Endothelial cell of umbilical vein (primary cell): ENCODE results near the gene BCL2. TPM values are rescaled to one million over a fixed set of nuclear protein-coding genes. Genes with fewer than 3 reads are reported as not detected.
A peak's percentile ranks its signal among the peaks of the same experiment; 100 is the strongest.

Experiments used
- BruUV-seq: library from RNA; stranded (reverse); fragments of 400-500 nt; replicated peaks from 2 replicates; lab custom pipeline; 2021; lab: Mats Ljungman, UMichigan
- CTCF ChIA-PET: fragments of 300-600, 350-600 bp; sonication (Branson Sonifier 250); formaldehyde crosslinking; loops from one replicate; lab custom pipeline; 2021; ENCODE audit warnings: antibody characterized with exemption, inconsistent platforms; lab: Charles Lee
- POLR2A ChIA-PET: fragments of 300-600, 350-600 bp; sonication (Branson Sonifier 250); formaldehyde crosslinking; loops from one replicate; lab custom pipeline; 2021; ENCODE audit warnings: antibody characterized with exemption, inconsistent platforms; lab: Charles Lee
- DNase-seq: peaks from one replicate; pipeline ENCODE4 v3.0.0-alpha.2; 2011; ENCODE audit warnings: low read depth, low spot score
- FAIRE-seq: peaks from 2 replicates; lab custom pipeline; 2011; peaks lifted over from hg19 to GRCh38; lab: Jason Lieb, UNC
- H2AFZ ChIP-seq: 2 replicates; pipeline ENCODE4 v1.6.0; 2012; ENCODE audit warnings: low read depth, low read length, control low read depth, inconsistent platforms
- H3K27ac ChIP-seq: 2 replicates; pipeline ENCODE4 v1.5.1; 2011; ENCODE audit warnings: low read depth, mild to moderate bottlenecking, control low read depth, low read length, moderate library complexity; ENCODE audit not compliant: insufficient read depth
- H3K27me3 ChIP-seq, 2 experiments: 2 replicates each; pipeline versions ENCODE4 v1.6.0 to v1.6.1; 2011; ENCODE audit warnings: low read length in 2 of 2, mixed read lengths in 1 of 2; ENCODE audit not compliant: control insufficient read depth in 2 of 2, insufficient read depth in 2 of 2
- H3K36me3 ChIP-seq, 2 experiments: 2 replicates in 1 of 2; 3 replicates in 1 of 2; pipeline ENCODE4 v1.5.1; 2011; ENCODE audit warnings: low read length in 2 of 2, mild to moderate bottlenecking in 1 of 2, moderate library complexity in 1 of 2; ENCODE audit not compliant: control insufficient read depth in 2 of 2, insufficient read depth in 2 of 2; ENCODE audit errors: extremely low read depth in 1 of 2
- H3K4me1 ChIP-seq: 3 replicates; pipeline ENCODE4 v1.5.1; 2011; ENCODE audit warnings: mild to moderate bottlenecking, low read length; ENCODE audit not compliant: control insufficient read depth, insufficient read depth; ENCODE audit errors: extremely low read depth
- H3K4me2 ChIP-seq: 2 replicates; pipeline ENCODE4 v1.6.1; 2011; ENCODE audit warnings: low read length, control low read depth, mixed read lengths; ENCODE audit not compliant: insufficient read depth
- H3K4me3 ChIP-seq, 3 experiments: fragments of 200-600 bp in 1 of 3; sonication (generic), shearing (Covaris generic) in 1 of 3; replicated peaks in 1 of 3; 2 replicates each; pipeline ENCODE4 v1.5.1; 2011 to 2016; ENCODE audit warnings: control low read depth in 3 of 3, low read length in 3 of 3, mild to moderate bottlenecking in 2 of 3, inconsistent platforms in 1 of 3, low read depth in 1 of 3, moderate library complexity in 1 of 3; ENCODE audit not compliant: insufficient read depth in 1 of 3
- H3K79me2 ChIP-seq: 2 replicates; pipeline ENCODE4 v1.6.0; 2012; ENCODE audit warnings: low read length, inconsistent platforms; ENCODE audit not compliant: control insufficient read depth, insufficient read depth
- H3K9ac ChIP-seq: replicated peaks from 2 replicates; pipeline ENCODE3; 2011; ENCODE audit warnings: low read length, control low read depth; ENCODE audit not compliant: insufficient read depth; ENCODE audit errors: extremely low read depth
- H3K9me1 ChIP-seq: replicated peaks from 3 replicates; pipeline ENCODE4 v1.6.0; 2011; ENCODE audit warnings: mild to moderate bottlenecking, low read length; ENCODE audit not compliant: control insufficient read depth, insufficient read depth; ENCODE audit errors: extremely low read depth
- H3K9me3 ChIP-seq: replicated peaks from 2 replicates; pipeline ENCODE4 v1.5.1; 2012; ENCODE audit warnings: low read length, inconsistent platforms; ENCODE audit not compliant: control insufficient read depth, insufficient read depth
- H4K20me1 ChIP-seq: replicated peaks from 2 replicates; pipeline ENCODE3; 2011; ENCODE audit warnings: mild to moderate bottlenecking, low read length; ENCODE audit not compliant: control insufficient read depth, insufficient read depth; ENCODE audit errors: extremely low read depth
- EZH2 ChIP-seq: IDR thresholded peaks from 2 replicates; pipeline ENCODE4 v1.6.1; 2012; ENCODE audit warnings: borderline replicate concordance, low read depth, mild to moderate bottlenecking, moderate library complexity, low read length, inconsistent platforms; ENCODE audit not compliant: severe bottlenecking
- FOS ChIP-seq: IDR thresholded peaks from 2 replicates; pipeline ENCODE4 v1.6.1; 2011; ENCODE audit warnings: mild to moderate bottlenecking, low read length, moderate library complexity, borderline replicate concordance; ENCODE audit not compliant: insufficient read depth
- GATA2 ChIP-seq: IDR thresholded peaks from 2 replicates; pipeline ENCODE4 v1.7.0; 2011; ENCODE audit warnings: low read depth, mild to moderate bottlenecking, moderate library complexity, mixed read lengths, low read length; ENCODE audit not compliant: insufficient read length, insufficient read depth
- JUN ChIP-seq: IDR thresholded peaks from 2 replicates; pipeline ENCODE4 v1.6.1; 2011; ENCODE audit warnings: borderline replicate concordance, low read depth; ENCODE audit not compliant: insufficient read length, insufficient read depth
- MYC ChIP-seq: IDR thresholded peaks from one replicate; pipeline ENCODE4 v1.6.1; 2011; ENCODE audit warnings: mild to moderate bottlenecking, low read depth, low read length
- POLR2A ChIP-seq: IDR thresholded peaks from 2 replicates; pipeline ENCODE4 v1.6.1; 2012; ENCODE audit warnings: low read depth, mild to moderate bottlenecking, control low read depth, low read length
- POLR2AphosphoS5 ChIP-seq: IDR thresholded peaks from 2 replicates; pipeline ENCODE4 v1.6.1; 2012; ENCODE audit warnings: low read depth, mild to moderate bottlenecking, control low read depth, low read length, moderate library complexity; ENCODE audit not compliant: insufficient read depth
- dilution Hi-C: fragments of 300-500 bp; cut with MboI; formaldehyde crosslinking; loops from one replicate; pipeline ENCODE4 v1.15.0; 2019; ENCODE audit warnings: low sequenced_read_pairs; ENCODE audit not compliant: extremely low pct_ligation_motif_present
- intact Hi-C: fragments of 100-400 bp; cut with micrococcal nuclease; formaldehyde crosslinking; loops from one replicate; pipeline ENCODE4 v1.10.0; 2022
- polyA plus RNA-seq, 4 experiments: library from polyadenylated mRNA; depleted of rRNA in 3 of 4; stranded (reverse) in 3 of 4; unstranded in 1 of 4; fragments of >200 nt; gene quantifications; 2 replicates each; pipeline versions ENCODE4 v1.2.1 to v1.2.3, GENCODE V29; 2011 to 2012; ENCODE audit warnings: missing spikeins in 1 of 4
- total RNA-seq: library from RNA; stranded (reverse); gene quantifications from 2 replicates; pipeline ENCODE4 v1.2.3, GENCODE V29; 2021
- TF ChIP-seq, protein P1 (sequence below): IDR thresholded peaks from 2 replicates; pipeline ENCODE4 v1.6.1; 2011; ENCODE audit not compliant: insufficient read depth, insufficient read length
- TF ChIP-seq, protein P2 (sequence below), 2 donors: IDR thresholded peaks; 1 replicate in 1 of 2; 2 replicates in 1 of 2; pipeline ENCODE4 v1.5.1; 2011; ENCODE audit warnings: low read length in 2 of 2, mild to moderate bottlenecking in 2 of 2, moderate library complexity in 2 of 2, control low read depth in 1 of 2, inconsistent platforms in 1 of 2, low read depth in 1 of 2; ENCODE audit not compliant: insufficient read depth in 1 of 2; ENCODE audit errors: extremely low read depth in 1 of 2

BCL2 gene
- total and polyA plus RNA-seq, 2 donors (not counting 3 experiments of a cell fraction or from before 2014, with no cell fraction given), result 0.35 to 5.0 TPM

DNA sequence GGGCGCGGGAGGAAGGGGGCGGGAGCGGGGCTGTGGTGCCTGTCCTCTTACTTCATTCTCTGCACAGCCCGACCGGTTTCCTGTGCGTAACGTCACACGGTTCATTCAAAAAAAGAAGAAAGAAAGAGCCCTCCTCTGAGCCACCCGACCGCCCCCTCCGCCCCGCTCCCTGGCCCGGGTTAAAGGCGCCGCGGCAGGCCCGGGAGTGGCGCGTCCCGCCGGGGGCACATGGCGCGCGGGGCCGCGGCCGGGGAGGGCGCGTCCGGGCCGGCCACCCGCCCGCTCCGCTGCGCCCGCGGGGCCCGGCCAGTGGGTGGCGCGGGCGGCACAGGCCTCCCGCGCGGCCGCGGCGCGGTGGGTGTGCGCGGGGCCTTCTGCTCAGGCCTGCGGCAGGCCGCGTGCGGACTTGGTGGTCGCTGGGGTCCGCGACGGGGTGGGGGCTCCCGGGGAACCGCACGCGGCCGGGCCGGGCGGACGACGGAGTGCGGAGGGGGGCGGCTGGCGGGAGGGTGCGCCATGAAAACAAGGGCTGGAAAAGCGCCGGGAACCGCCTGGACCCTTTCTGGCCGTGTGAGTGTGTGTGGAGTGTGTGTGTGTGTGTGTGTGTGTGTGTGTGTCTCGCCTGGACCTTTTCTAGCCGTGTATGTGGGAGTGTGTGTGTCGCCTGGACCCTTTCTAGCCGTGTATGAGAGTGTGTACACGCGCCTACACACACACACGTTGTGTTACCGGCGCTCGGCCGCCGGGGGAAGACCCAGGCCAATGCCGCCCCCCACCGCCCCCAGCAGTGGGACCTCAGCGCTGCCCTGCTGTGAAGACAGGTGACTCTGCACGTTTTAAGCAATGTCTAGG is 780 bp upstream of the BCL2 start:
- dilution Hi-C loops (no loop called here), intact Hi-C loops (loop anchor here (5.0 kb wide), 1 partner anchor 102 kb away; the partner anchor contains the start of gene VPS4B)
- Histone ChIP-seq H4K20me1 (no peaks in the 10 kb centered on the region), H3K9me1 (no peaks in the 10 kb centered on the region), H3K27me3 (peaks cover 0 to 9% of the 10 kb centered on the region in 2 experiments), H3K9ac (peak overlapping the region; percentile 80), H3K4me3 (peak overlapping the region; percentile 4 to 66 (median 43)), H3K36me3 (no peaks in the 10 kb centered on the region), H3K27ac (peak overlapping the region; percentile 44), H3K4me2 (peak overlapping the region; percentile 63), H3K9me3 (no peaks in the 10 kb centered on the region), H3K79me2 (no peaks in the 10 kb centered on the region), H2AFZ (peak overlapping the region; percentile 81), H3K4me1 (peaks cover 25% of the 10 kb centered on the region)
- TF ChIP-seq, protein P1, sequence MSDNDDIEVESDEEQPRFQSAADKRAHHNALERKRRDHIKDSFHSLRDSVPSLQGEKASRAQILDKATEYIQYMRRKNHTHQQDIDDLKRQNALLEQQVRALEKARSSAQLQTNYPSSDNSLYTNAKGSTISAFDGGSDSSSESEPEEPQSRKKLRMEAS, result no peak
- TF ChIP-seq JUN (no peak), MYC (no peak)
- peak; percentile 66 for FAIRE-seq
- peak; percentile 71 for DNase-seq
- BruUV-seq, result TSS peak; percentile 63
- ChIA-PET POLR2A (no interaction called here), CTCF (interaction anchor here (0.9 to 3.9 kb wide), 9 partner anchors 14 to 303 kb away, joined by 3 to 30 read pairs (median 5); no protein-coding TSS in a partner anchor)

DNA sequence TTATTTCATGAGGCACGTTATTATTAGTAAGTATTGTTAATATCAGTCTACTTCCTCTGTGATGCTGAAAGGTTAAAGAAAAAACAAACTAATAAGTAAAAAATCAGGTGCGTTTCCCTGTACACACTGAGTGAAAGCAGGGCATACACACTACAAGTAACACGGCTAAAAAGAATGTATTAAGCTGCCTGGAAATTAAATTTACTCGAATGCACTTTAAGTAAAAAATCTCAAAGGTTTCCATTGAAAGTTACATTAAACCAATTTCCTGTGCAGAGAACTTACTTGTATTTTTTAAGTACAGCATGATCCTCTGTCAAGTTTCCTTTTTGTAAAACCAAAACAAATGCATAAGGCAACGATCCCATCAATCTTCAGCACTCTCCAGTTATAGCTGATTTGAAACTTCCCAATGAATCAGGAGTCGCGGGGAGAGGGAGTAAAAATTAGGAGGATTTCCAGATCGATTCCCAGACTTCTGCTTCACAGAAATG is 633 bp downstream of the BCL2 start:
- no peaks in the 10 kb centered on the region for H3K36me3 ChIP-seq
- peak; percentile 62 for FAIRE-seq
- no peak overlapping the region for H3K27ac ChIP-seq
- DNase-seq, result peak; percentile 31
- H3K9me3 ChIP-seq, result no peaks in the 10 kb centered on the region
- intact Hi-C loops (loop anchor here (1.0 to 10.0 kb wide), 3 partner anchors 16 to 724 kb away; no protein-coding TSS in a partner anchor), dilution Hi-C loops (no loop called here)
- TF ChIP-seq, protein P2, sequence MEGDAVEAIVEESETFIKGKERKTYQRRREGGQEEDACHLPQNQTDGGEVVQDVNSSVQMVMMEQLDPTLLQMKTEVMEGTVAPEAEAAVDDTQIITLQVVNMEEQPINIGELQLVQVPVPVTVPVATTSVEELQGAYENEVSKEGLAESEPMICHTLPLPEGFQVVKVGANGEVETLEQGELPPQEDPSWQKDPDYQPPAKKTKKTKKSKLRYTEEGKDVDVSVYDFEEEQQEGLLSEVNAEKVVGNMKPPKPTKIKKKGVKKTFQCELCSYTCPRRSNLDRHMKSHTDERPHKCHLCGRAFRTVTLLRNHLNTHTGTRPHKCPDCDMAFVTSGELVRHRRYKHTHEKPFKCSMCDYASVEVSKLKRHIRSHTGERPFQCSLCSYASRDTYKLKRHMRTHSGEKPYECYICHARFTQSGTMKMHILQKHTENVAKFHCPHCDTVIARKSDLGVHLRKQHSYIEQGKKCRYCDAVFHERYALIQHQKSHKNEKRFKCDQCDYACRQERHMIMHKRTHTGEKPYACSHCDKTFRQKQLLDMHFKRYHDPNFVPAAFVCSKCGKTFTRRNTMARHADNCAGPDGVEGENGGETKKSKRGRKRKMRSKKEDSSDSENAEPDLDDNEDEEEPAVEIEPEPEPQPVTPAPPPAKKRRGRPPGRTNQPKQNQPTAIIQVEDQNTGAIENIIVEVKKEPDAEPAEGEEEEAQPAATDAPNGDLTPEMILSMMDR (IDR thresholded peaks at IDR 0.05; ENCODE audit: extremely low read depth in 1 of 2, insufficient read depth in 1 of 2, low read depth in 1 of 2, low read length in 2 of 2), result no peak
- TF ChIP-seq POLR2A, result no peak
- no peak for TF ChIP-seq GATA2
- no peak for TF ChIP-seq POLR2AphosphoS5
- no peak for TF ChIP-seq MYC
- no peak for TF ChIP-seq EZH2
- TF ChIP-seq FOS, result no peak
- TF ChIP-seq, protein P1, result no peak
- H3K9ac ChIP-seq, result peak overlapping the region; percentile 56
- peaks cover 25% of the 10 kb centered on the region for H3K4me1 ChIP-seq
- H4K20me1 ChIP-seq, result no peaks in the 10 kb centered on the region
- peak overlapping the region; percentile 58 for H2AFZ ChIP-seq
- CTCF ChIA-PET, result interaction anchor here (0.7 to 3.9 kb wide), 12 partner anchors 8 to 302 kb away, joined by 3 to 30 read pairs (median 4); no protein-coding TSS in a partner anchor
- H3K9me1 ChIP-seq, result no peaks in the 10 kb centered on the region
- TSS peak; percentile 63 for BruUV-seq
- H3K4me3 ChIP-seq, result peak overlapping the region; percentile 54 to 84 (median 66)
- H3K27me3 ChIP-seq, result peaks cover 0 to 9% of the 10 kb centered on the region in 2 experiments
- peak overlapping the region; percentile 93 for H3K4me2 ChIP-seq
- POLR2A ChIA-PET, result no interaction called here
- no peaks in the 10 kb centered on the region for H3K79me2 ChIP-seq
